Measurements from ENCODE around the gene CUX1.

Gene CUX1

GRCh38 chr7:102106625-102107024 lies 289.2 kb downstream of the CUX1 start:
- no peak for DNase-seq (ENCODE audit: low read depth)
- H3K4me3 ChIP-seq (ENCODE audit: low read depth, low read length), result no peak overlapping the region
- TF ChIP-seq CTCF (IDR thresholded peaks at IDR 0.05; ENCODE audit: low read depth, low read length, missing control alignments), result no peak

- no peak for DNase-seq (ENCODE audit: low read depth)
- H3K4me3 ChIP-seq (ENCODE audit: low read depth, low read length), result no peak overlapping the region
- no peak for TF ChIP-seq CTCF (IDR thresholded peaks at IDR 0.05; ENCODE audit: low read depth, low read length, missing control alignments)
Measured at GRCh38 chr7:102107474-102108104, 290.2 kb downstream of the CUX1 start.

GRCh38 chr7:102111061-102112041 lies 293.9 kb downstream of the CUX1 start:
- no peak for DNase-seq (ENCODE audit: low read depth)

GRCh38 chr7:102115181-102115580 lies 297.8 kb downstream of the CUX1 start:
- H3K4me3 ChIP-seq (ENCODE audit: low read depth, low read length), result no peak overlapping the region
- DNase-seq (ENCODE audit: low read depth), result no peak
- TF ChIP-seq CTCF (IDR thresholded peaks at IDR 0.05; ENCODE audit: low read depth, low read length, missing control alignments), result no peak

More at GRCh38 chr7:102111061-102112041, 293.9 kb downstream of the CUX1 start:
- H3K4me3 ChIP-seq (ENCODE audit: low read depth, low read length), result no peak overlapping the region
- TF ChIP-seq CTCF (IDR thresholded peaks at IDR 0.05; ENCODE audit: low read depth, low read length, missing control alignments), result no peak

- no peak for TF ChIP-seq CTCF (IDR thresholded peaks at IDR 0.05; ENCODE audit: low read depth, low read length, missing control alignments)
- H3K4me3 ChIP-seq (ENCODE audit: low read depth, low read length), result no peak overlapping the region
- no peak for DNase-seq (ENCODE audit: low read depth)
Measured at GRCh38 chr7:102115931-102116330, 298.5 kb downstream of the CUX1 start.

- no peak for TF ChIP-seq CTCF (IDR thresholded peaks at IDR 0.05; ENCODE audit: low read depth, low read length, missing control alignments)
- no peak overlapping the region for H3K4me3 ChIP-seq (ENCODE audit: low read depth, low read length)
- DNase-seq (ENCODE audit: low read depth), result no peak
Measured at GRCh38 chr7:102117743-102118142, 300.3 kb downstream of the CUX1 start.

Data from GM12864 (cell line).